Right lobe of liver (tissue), 4 donors: Measurements from ENCODE around the gene UVRAG.

Source experiments
- CTCF ChIP-seq, 4 donors: fragments of 200-600 bp in 3 of 4; fragments of 450-650 bp in 1 of 4; IDR thresholded peaks; one replicate each; pipeline versions ENCODE4 v1.5.1 to v1.8.0; 2016 to 2022; ENCODE audit warnings: antibody characterized with exemption in 4 of 4, mild to moderate bottlenecking in 2 of 4
- POLR2A ChIP-seq: fragments of 450-650 bp; IDR thresholded peaks from one replicate; pipeline ENCODE4 v1.6.1; 2017; ENCODE audit warnings: antibody characterized with exemption, mild to moderate bottlenecking
- donor health status: DM: no; HTN: no; CAD: no.
- donor health status: DM: no; HTN: no; CAD: no.
- donor health status: DM: no; HTN: yes; CAD: no.

- TF ChIP-seq POLR2A = no peak
- no peak for TF ChIP-seq CTCF (IDR thresholded peaks at IDR 0.05)
These were observed 47.4 kb downstream of the UVRAG start for GRCh38 chr11:75862437-75862836.
